HG03520 (cell line): Measurements from ENCODE around the gene STAMBPL1.
A peak's percentile ranks its signal among the peaks of the same experiment; 100 is the strongest.
"Not testable (repeated sequence)": the region's sequence is repeated elsewhere in the genome, so short reads cannot be mapped to it uniquely, and the experiment has no call there.

Experiments used
- ATAC-seq: cut with Tn5 transposase; IDR thresholded peaks from one replicate; pipeline ENCODE4 v1.9.1; 2021; ENCODE audit warnings: mild to moderate bottlenecking, moderate library complexity; ENCODE audit not compliant: unreplicated experiment

The STAMBPL1 gene

GRCh38 chr10:88918191-88918905, 38.3 kb downstream of the STAMBPL1 start:
- ATAC-seq, result no peak

GRCh38 chr10:88919041-88919440, 39.0 kb downstream of the STAMBPL1 start:
- ATAC-seq, result no peak

- ATAC-seq, result no peak
These were observed 40.2 kb downstream of the STAMBPL1 start for GRCh38 chr10:88920198-88920597.

GRCh38 chr10:88920986-88921593, 41.0 kb downstream of the STAMBPL1 start:
- ATAC-seq, result no peak

- ATAC-seq, result no peak
These were observed 42.0 kb downstream of the STAMBPL1 start for GRCh38 chr10:88922041-88922440.

GRCh38 chr10:88923520-88923919, 43.5 kb downstream of the STAMBPL1 start:
- no peak for ATAC-seq

- no peak for ATAC-seq
These were observed 46.7 kb downstream of the STAMBPL1 start for GRCh38 chr10:88926566-88927415.

GRCh38 chr10:88927416-88927690, 47.3 kb downstream of the STAMBPL1 start:
- no peak for ATAC-seq

GRCh38 chr10:88928254-88928653, 48.2 kb downstream of the STAMBPL1 start:
- ATAC-seq, result no peak

GRCh38 chr10:88931548-88931947, 51.5 kb downstream of the STAMBPL1 start:
- ATAC-seq, result no peak

GRCh38 chr10:88932029-88932428, 52.0 kb downstream of the STAMBPL1 start:
- not testable (repeated sequence) for ATAC-seq

GRCh38 chr10:88932539-88933256, 52.7 kb downstream of the STAMBPL1 start:
- ATAC-seq, result peak; percentile 76

- ATAC-seq, result no peak
These were observed 53.5 kb downstream of the STAMBPL1 start for GRCh38 chr10:88933564-88933963.

GRCh38 chr10:88934900-88935672, 55.0 kb downstream of the STAMBPL1 start:
- ATAC-seq, result no peak

GRCh38 chr10:88936656-88937055, 56.6 kb downstream of the STAMBPL1 start:
- ATAC-seq, result no peak

GRCh38 chr10:88938039-88938438, 58.0 kb downstream of the STAMBPL1 start:
- no peak for ATAC-seq

GRCh38 chr10:88938938-88939337, 58.9 kb downstream of the STAMBPL1 start:
- ATAC-seq, result no peak

- ATAC-seq, result no peak
These were observed 61.0 kb downstream of the STAMBPL1 start for GRCh38 chr10:88941026-88941425.

- no peak for ATAC-seq
These were observed 63.7 kb downstream of the STAMBPL1 start for GRCh38 chr10:88943778-88944177.

GRCh38 chr10:88944813-88945212, 64.8 kb downstream of the STAMBPL1 start:
- ATAC-seq, result no peak

GRCh38 chr10:88946200-88946599, 66.2 kb downstream of the STAMBPL1 start:
- ATAC-seq, result no peak
